Mesenchymal stem cell (in vitro differentiated cells and primary cell): Measurements from ENCODE around the gene NR5A2.

Experiments used
- DNase-seq: peaks from one replicate; pipeline ENCODE4 v3.0.0-alpha.2; 2013
- H2AFZ ChIP-seq: one replicate; pipeline ENCODE4 v1.6.1; 2013; ENCODE audit warnings: low read depth, mild to moderate bottlenecking, control low read depth, inconsistent platforms, low read length, moderate library complexity
- H2AK5ac ChIP-seq: 2 replicates; pipeline ENCODE4 v1.6.1; 2013; ENCODE audit warnings: low read length, moderate library complexity, mild to moderate bottlenecking, inconsistent platforms; ENCODE audit not compliant: severe bottlenecking
- H2BK120ac ChIP-seq: one replicate; pipeline ENCODE4 v1.6.1; 2013; ENCODE audit warnings: low read depth, mild to moderate bottlenecking, inconsistent platforms, low read length, moderate library complexity
- H2BK12ac ChIP-seq, 2 experiments: one replicate each; pipeline ENCODE4 v1.6.1; 2013; ENCODE audit warnings: inconsistent platforms in 2 of 2, low read length in 2 of 2, mild to moderate bottlenecking in 2 of 2, moderate library complexity in 2 of 2, control low read depth in 1 of 2
- H2BK15ac ChIP-seq: one replicate; pipeline ENCODE4 v1.6.1; 2013; ENCODE audit warnings: mild to moderate bottlenecking, low read depth, inconsistent platforms; ENCODE audit not compliant: poor library complexity, severe bottlenecking
- H2BK5ac ChIP-seq: 2 replicates; pipeline ENCODE4 v1.6.1; 2013; ENCODE audit warnings: low read depth, mild to moderate bottlenecking, low read length, control low read depth, inconsistent platforms; ENCODE audit not compliant: poor library complexity, severe bottlenecking
- H3K14ac ChIP-seq, 2 experiments: one replicate each; pipeline ENCODE4 v1.6.1; 2013; ENCODE audit warnings: inconsistent platforms in 2 of 2, low read length in 2 of 2, control low read depth in 1 of 2, mild to moderate bottlenecking in 1 of 2, moderate library complexity in 1 of 2
- H3K18ac ChIP-seq, 2 experiments: one replicate each; pipeline ENCODE4 v1.6.1; 2013; ENCODE audit warnings: inconsistent platforms in 2 of 2, low read length in 2 of 2, control low read depth in 1 of 2, low read depth in 1 of 2, mild to moderate bottlenecking in 1 of 2
- H3K23ac ChIP-seq, 2 experiments: one replicate each; pipeline ENCODE4 v1.6.1; 2013; ENCODE audit warnings: inconsistent platforms in 2 of 2, low read length in 2 of 2, mild to moderate bottlenecking in 2 of 2, moderate library complexity in 2 of 2, control low read depth in 1 of 2
- H3K27ac ChIP-seq: 2 replicates; pipeline ENCODE4 v1.5.1; 2013; ENCODE audit warnings: mild to moderate bottlenecking, moderate library complexity, low read length, control low read depth, inconsistent platforms; ENCODE audit not compliant: poor library complexity, severe bottlenecking
- H3K27me3 ChIP-seq, 2 experiments: 2 replicates each; pipeline versions ENCODE4 v1.6.1 to v1.7.0; 2013; ENCODE audit warnings: low read length in 2 of 2, mild to moderate bottlenecking in 2 of 2, moderate library complexity in 2 of 2, control low read depth in 1 of 2, inconsistent platforms in 1 of 2; ENCODE audit not compliant: control insufficient read depth in 1 of 2, insufficient read depth in 1 of 2
- H3K36me3 ChIP-seq, 2 experiments: 2 replicates each; pipeline versions ENCODE4 v1.6.1 to v1.7.0; 2013; ENCODE audit warnings: low read length in 2 of 2, control low read depth in 1 of 2, inconsistent platforms in 1 of 2, low read depth in 1 of 2, mild to moderate bottlenecking in 1 of 2; ENCODE audit not compliant: insufficient read depth in 2 of 2, control insufficient read depth in 1 of 2
- H3K4ac ChIP-seq, 2 experiments: one replicate each; pipeline ENCODE4 v1.6.1; 2013; ENCODE audit warnings: inconsistent platforms in 2 of 2, low read length in 2 of 2, mild to moderate bottlenecking in 2 of 2, moderate library complexity in 2 of 2, control low read depth in 1 of 2, low read depth in 1 of 2
- H3K4me1 ChIP-seq: 2 replicates; pipeline ENCODE4 v1.6.1; 2013; ENCODE audit warnings: low read depth, low read length, control low read depth; ENCODE audit not compliant: control insufficient read depth, insufficient read depth
- H3K4me2 ChIP-seq: 2 replicates; pipeline ENCODE4 v1.6.1; 2013; ENCODE audit warnings: low read length, mild to moderate bottlenecking, inconsistent platforms; ENCODE audit not compliant: poor library complexity, severe bottlenecking
- H3K4me3 ChIP-seq, 2 experiments: 2 replicates each; pipeline versions ENCODE4 v1.5.1 to v1.7.0; 2013; ENCODE audit warnings: low read length in 2 of 2, mild to moderate bottlenecking in 2 of 2, control low read depth in 1 of 2, low read depth in 1 of 2; ENCODE audit not compliant: insufficient read depth in 1 of 2
- H3K79me1 ChIP-seq: replicated peaks from 2 replicates; pipeline ENCODE4 v1.6.1; 2013; ENCODE audit warnings: mild to moderate bottlenecking, control low read depth, low read length, inconsistent platforms; ENCODE audit not compliant: poor library complexity, severe bottlenecking
- H3K9ac ChIP-seq: 2 replicates; pipeline ENCODE4 v1.7.0; 2013; ENCODE audit warnings: mild to moderate bottlenecking, low read length, moderate library complexity
- H3K9me3 ChIP-seq: 2 replicates; pipeline ENCODE4 v1.7.0; 2013; ENCODE audit warnings: mild to moderate bottlenecking, low read length; ENCODE audit not compliant: control insufficient read depth
- H4K8ac ChIP-seq: one replicate; pipeline ENCODE4 v1.6.1; 2013; ENCODE audit warnings: inconsistent platforms, mild to moderate bottlenecking, low read length, moderate library complexity
- H4K91ac ChIP-seq: one replicate; pipeline ENCODE4 v1.6.1; 2013; ENCODE audit warnings: mild to moderate bottlenecking, low read length, inconsistent platforms
- WGBS: methylation state at CpG from one replicate; pipeline ENCODE4 v1.1.7; 2013; ENCODE audit warnings: mixed read lengths; 5-methylcytosine and 5-hydroxymethylcytosine counted together

NR5A2 gene

GRCh38 chr1:200163911-200164310 is 136.4 kb downstream of the NR5A2 start:
- H3K4me3 ChIP-seq, result no peak overlapping the region
- no peak overlapping the region for H2AK5ac ChIP-seq
- no peaks in the 10 kb centered on the region for H3K36me3 ChIP-seq
- H3K79me1 ChIP-seq, result no peaks in the 10 kb centered on the region
- H3K4ac ChIP-seq, result no peak overlapping the region
- H2BK15ac ChIP-seq, result no peak overlapping the region
- no peak overlapping the region for H2BK120ac ChIP-seq
- WGBS, result 93% methylated on average over 3 of the region's 3 CpGs
- no peak overlapping the region for H3K23ac ChIP-seq
- DNase-seq, result no peak
- H4K91ac ChIP-seq, result no peak overlapping the region
- no peak overlapping the region for H4K8ac ChIP-seq
- no peak overlapping the region for H2BK5ac ChIP-seq
- no peak overlapping the region for H3K27ac ChIP-seq
- no peaks in the 10 kb centered on the region for H3K27me3 ChIP-seq
- H2BK12ac ChIP-seq, result no peak overlapping the region
- no peak overlapping the region for H2AFZ ChIP-seq
- H3K9ac ChIP-seq, result no peak overlapping the region
- no peak overlapping the region for H3K4me2 ChIP-seq
- H3K18ac ChIP-seq, result no peak overlapping the region
- no peaks in the 10 kb centered on the region for H3K4me1 ChIP-seq
- H3K14ac ChIP-seq, result no peak overlapping the region
- no peaks in the 10 kb centered on the region for H3K9me3 ChIP-seq

GRCh38 chr1:200165493-200166220 is 138.1 kb downstream of the NR5A2 start:
- H4K91ac ChIP-seq, result no peak overlapping the region
- H3K27ac ChIP-seq, result no peak overlapping the region
- no peak overlapping the region for H3K23ac ChIP-seq
- H2BK12ac ChIP-seq, result no peak overlapping the region
- H3K27me3 ChIP-seq, result no peaks in the 10 kb centered on the region
- no peak overlapping the region for H3K9ac ChIP-seq
- no peak overlapping the region for H2AK5ac ChIP-seq
- no peak overlapping the region for H3K4ac ChIP-seq
- no peak overlapping the region for H4K8ac ChIP-seq
- no peak overlapping the region for H2BK120ac ChIP-seq
- no peak for DNase-seq
- no peaks in the 10 kb centered on the region for H3K4me1 ChIP-seq
- no peak overlapping the region for H2AFZ ChIP-seq
- no peaks in the 10 kb centered on the region for H3K79me1 ChIP-seq
- no peak overlapping the region for H3K18ac ChIP-seq
- no peak overlapping the region for H3K4me2 ChIP-seq
- WGBS, result 95% methylated on average over 4 of the region's 5 CpGs
- no peaks in the 10 kb centered on the region for H3K36me3 ChIP-seq
- no peak overlapping the region for H2BK15ac ChIP-seq
- H3K14ac ChIP-seq, result no peak overlapping the region
- H2BK5ac ChIP-seq, result no peak overlapping the region
- H3K4me3 ChIP-seq, result no peak overlapping the region
- no peaks in the 10 kb centered on the region for H3K9me3 ChIP-seq

GRCh38 chr1:200166411-200166810 is 138.9 kb downstream of the NR5A2 start:
- Histone ChIP-seq H3K4me1 (no peaks in the 10 kb centered on the region), H3K79me1 (no peaks in the 10 kb centered on the region), H2BK12ac (no peak overlapping the region)

GRCh38 chr1:200168926-200169325 is 141.4 kb downstream of the NR5A2 start:
- H3K4ac ChIP-seq, result no peak overlapping the region
- no peak overlapping the region for H3K18ac ChIP-seq
- 96% methylated on average over 5 of the region's 7 CpGs for WGBS
- H2AK5ac ChIP-seq, result no peak overlapping the region
- no peak overlapping the region for H2BK12ac ChIP-seq
- H2BK120ac ChIP-seq, result no peak overlapping the region
- H3K14ac ChIP-seq, result no peak overlapping the region
- H4K91ac ChIP-seq, result no peak overlapping the region
- no peaks in the 10 kb centered on the region for H3K4me1 ChIP-seq
- no peak overlapping the region for H4K8ac ChIP-seq
- H3K9ac ChIP-seq, result no peak overlapping the region
- H3K9me3 ChIP-seq, result no peaks in the 10 kb centered on the region
- no peak overlapping the region for H3K4me2 ChIP-seq
- DNase-seq, result no peak
- H3K4me3 ChIP-seq, result no peak overlapping the region
- H3K23ac ChIP-seq, result no peak overlapping the region
- no peaks in the 10 kb centered on the region for H3K27me3 ChIP-seq
- no peak overlapping the region for H2BK5ac ChIP-seq
- H2BK15ac ChIP-seq, result no peak overlapping the region
- no peaks in the 10 kb centered on the region for H3K79me1 ChIP-seq
- H3K27ac ChIP-seq, result no peak overlapping the region
- no peaks in the 10 kb centered on the region for H3K36me3 ChIP-seq
- H2AFZ ChIP-seq, result no peak overlapping the region

More at GRCh38 chr1:200166411-200166810, 138.9 kb downstream of the NR5A2 start:
- Histone ChIP-seq H3K9me3 (no peaks in the 10 kb centered on the region), H2BK15ac (no peak overlapping the region), H2BK120ac (no peak overlapping the region), H3K4me3 (no peak overlapping the region), H2AFZ (no peak overlapping the region), H3K4ac (no peak overlapping the region), H3K18ac (no peak overlapping the region), H3K27ac (no peak overlapping the region), H4K91ac (no peak overlapping the region), H3K36me3 (no peaks in the 10 kb centered on the region), H3K4me2 (no peak overlapping the region), H3K14ac (no peak overlapping the region), H4K8ac (no peak overlapping the region), H3K27me3 (no peaks in the 10 kb centered on the region), H2AK5ac (no peak overlapping the region), H3K23ac (no peak overlapping the region), H2BK5ac (no peak overlapping the region), H3K9ac (no peak overlapping the region)
- no peak for DNase-seq
- 92% methylated on average over 2 of the region's 4 CpGs for WGBS
